Coronary artery (tissue), 2 donors: ENCODE data around the gene TMEM201.

Source experiments
- DNase-seq: peaks from one replicate; pipeline ENCODE4 v3.0.0-alpha.2; 2017; ENCODE audit warnings: low spot score
- H3K27ac ChIP-seq, 2 donors: fragments of 200-600 bp; sonication (generic); one replicate each; pipeline ENCODE4 v1.5.1; 2016 to 2019
- H3K4me3 ChIP-seq: fragments of 200-600 bp; sonication (generic); 2 replicates; pipeline ENCODE4 v1.5.1; 2016; ENCODE audit warnings: mild to moderate bottlenecking, moderate library complexity
- CTCF ChIP-seq: fragments of 200-600 bp; sonication (generic); IDR thresholded peaks from one replicate; pipeline ENCODE4 v1.5.1; 2019; ENCODE audit warnings: antibody characterized with exemption

Gene TMEM201

GRCh38 chr1:9634582-9634981 is 45.9 kb downstream of the TMEM201 start:
- no peak overlapping the region for H3K4me3 ChIP-seq
- no peak for TF ChIP-seq CTCF
- no peak overlapping the region for H3K27ac ChIP-seq
- no peak for DNase-seq

GRCh38 chr1:9639227-9639626 is 50.5 kb downstream of the TMEM201 start:
- no peak overlapping the region for H3K27ac ChIP-seq
- H3K4me3 ChIP-seq, result no peak overlapping the region
- TF ChIP-seq CTCF, result no peak
- DNase-seq, result no peak

GRCh38 chr1:9643351-9644256 is 54.9 kb downstream of the TMEM201 start:
- no peak for DNase-seq
- Histone ChIP-seq H3K4me3 (no peak overlapping the region), H3K27ac (peak overlapping the region in 1 of 2 donors; percentile 22)
- no peak for TF ChIP-seq CTCF

- TF ChIP-seq CTCF, result no peak
- DNase-seq, result no peak
- Histone ChIP-seq H3K27ac (no peak overlapping the region), H3K4me3 (no peak overlapping the region)
Observed at GRCh38 chr1:9646037-9646436, 57.3 kb downstream of the TMEM201 start.

- Histone ChIP-seq H3K27ac (no peak overlapping the region), H3K4me3 (no peak overlapping the region)
- TF ChIP-seq CTCF, result no peak
- DNase-seq, result no peak
Observed at GRCh38 chr1:9648171-9648570, 59.5 kb downstream of the TMEM201 start.

GRCh38 chr1:9649769-9650168 is 61.1 kb downstream of the TMEM201 start:
- Histone ChIP-seq H3K27ac (no peak overlapping the region), H3K4me3 (no peak overlapping the region)
- TF ChIP-seq CTCF, result no peak
- no peak for DNase-seq

- no peak for DNase-seq
- Histone ChIP-seq H3K4me3 (peak overlapping the region; percentile 71), H3K27ac (no peak overlapping the region)
- no peak for TF ChIP-seq CTCF
Observed at GRCh38 chr1:9651220-9651564, 62.5 kb downstream of the TMEM201 start.
